Activated CD4-positive, alpha-beta T cell treated with anti-CD3 and anti-CD28 coated beads, Interleukin-2, amount 10 ng/mL, durations not matched to agents 24 days and 14 days (primary cell): ENCODE data around the gene MSH3. TPM values are rescaled to one million over a fixed set of nuclear protein-coding genes. Genes with fewer than 3 reads are reported as not detected.

Experiments
- DNase-seq: peaks from one replicate; pipeline ENCODE4 v3.0.0; 2022
- H3K27ac Mint-ChIP-seq: one replicate; pipeline ENCODE4 v1.8.0; 2022; ENCODE audit warnings: mild to moderate bottlenecking, mixed read lengths
- H3K27me3 Mint-ChIP-seq: one replicate; pipeline ENCODE4 v1.8.0; 2022; ENCODE audit warnings: mixed read lengths
- H3K36me3 Mint-ChIP-seq: one replicate; pipeline ENCODE4 v1.8.0; 2022; ENCODE audit warnings: low read depth, mild to moderate bottlenecking, mixed read lengths
- H3K4me1 Mint-ChIP-seq: one replicate; pipeline ENCODE4 v1.8.0; 2021; ENCODE audit warnings: mixed read lengths
- H3K4me3 Mint-ChIP-seq: one replicate; pipeline ENCODE4 v1.8.0; 2022; ENCODE audit warnings: mild to moderate bottlenecking, moderate library complexity, mixed read lengths
- H3K9me3 Mint-ChIP-seq: one replicate; pipeline ENCODE4 v1.8.0; 2021; ENCODE audit warnings: mixed read lengths
- intact Hi-C: fragments of 100-400 bp; cut with micrococcal nuclease; formaldehyde crosslinking; loops from one replicate; pipeline ENCODE4 v1.15.1; 2023
- total RNA-seq: library from RNA; stranded (reverse); gene quantifications from 2 replicates; pipeline ENCODE4 v1.2.3, GENCODE V29; 2022

The MSH3 gene
- total RNA-seq, 1 donor from 2014 or later = 21.1 TPM

GRCh38 chr5:80757290-80757689 lies 102.8 kb downstream of the MSH3 start:
- Mint-ChIP-seq H3K36me3 (peaks cover 40% of the 10 kb centered on the region), H3K27me3 (no peaks in the 10 kb centered on the region), H3K9me3 (peaks cover 5% of the 10 kb centered on the region), H3K27ac (peak overlapping the region; percentile 77), H3K4me1 (peaks cover 73% of the 10 kb centered on the region), H3K4me3 (no peak overlapping the region)
- intact Hi-C loops = loop anchor here (1.0 to 10.0 kb wide), 5 partner anchors 32 to 1520 kb away; partner anchors contain the start of genes JMY and ZCCHC9
- DNase-seq = peak; percentile 67

- no peak for DNase-seq
- intact Hi-C loops = loop anchor here (5.0 to 10.0 kb wide), 4 partner anchors 347 to 1523 kb away; partner anchors contain the start of genes JMY and ZCCHC9
- Mint-ChIP-seq H3K36me3 (peaks cover 48% of the 10 kb centered on the region), H3K4me1 (peaks cover 62% of the 10 kb centered on the region), H3K27me3 (no peaks in the 10 kb centered on the region), H3K4me3 (peak overlapping the region; percentile 31), H3K27ac (peak overlapping the region; percentile 82), H3K9me3 (peaks cover 9% of the 10 kb centered on the region)
Measured at GRCh38 chr5:80759866-80760577, 105.6 kb downstream of the MSH3 start.

- no peak for DNase-seq
- Mint-ChIP-seq H3K27me3 (no peaks in the 10 kb centered on the region), H3K4me1 (peaks cover 55% of the 10 kb centered on the region), H3K4me3 (no peak overlapping the region), H3K9me3 (peaks cover 9% of the 10 kb centered on the region), H3K27ac (peak overlapping the region; percentile 82), H3K36me3 (peaks cover 48% of the 10 kb centered on the region)
- intact Hi-C loops = no loop called here
Measured at GRCh38 chr5:80760680-80761079, 106.2 kb downstream of the MSH3 start.

GRCh38 chr5:80761176-80761575 lies 106.7 kb downstream of the MSH3 start:
- Mint-ChIP-seq H3K36me3 (peaks cover 48% of the 10 kb centered on the region), H3K27ac (peak overlapping the region; percentile 82), H3K4me3 (no peak overlapping the region), H3K27me3 (no peaks in the 10 kb centered on the region), H3K9me3 (peaks cover 9% of the 10 kb centered on the region), H3K4me1 (peaks cover 50% of the 10 kb centered on the region)
- intact Hi-C loops = no loop called here
- no peak for DNase-seq

- Mint-ChIP-seq H3K4me1 (peaks cover 43% of the 10 kb centered on the region), H3K27me3 (no peaks in the 10 kb centered on the region), H3K4me3 (no peak overlapping the region), H3K9me3 (peaks cover 9% of the 10 kb centered on the region), H3K36me3 (peaks cover 45% of the 10 kb centered on the region), H3K27ac (peak overlapping the region; percentile 21)
- intact Hi-C loops = loop anchor here (1.0 kb wide), 1 partner anchor 103 kb away; no protein-coding TSS in a partner anchor
- no peak for DNase-seq
Measured at GRCh38 chr5:80761966-80762365, 107.5 kb downstream of the MSH3 start.

- Mint-ChIP-seq H3K4me1 (peaks cover 40% of the 10 kb centered on the region), H3K36me3 (peaks cover 43% of the 10 kb centered on the region), H3K27me3 (no peaks in the 10 kb centered on the region), H3K9me3 (peaks cover 9% of the 10 kb centered on the region), H3K27ac (peak overlapping the region; percentile 44), H3K4me3 (no peak overlapping the region)
- no peak for DNase-seq
- intact Hi-C loops = loop anchor here (1.0 kb wide), 1 partner anchor 103 kb away; no protein-coding TSS in a partner anchor
Measured at GRCh38 chr5:80762573-80762972, 108.1 kb downstream of the MSH3 start.

- DNase-seq = no peak
- Mint-ChIP-seq H3K4me1 (peaks cover 34% of the 10 kb centered on the region), H3K27ac (no peak overlapping the region), H3K9me3 (peaks cover 5% of the 10 kb centered on the region), H3K27me3 (no peaks in the 10 kb centered on the region), H3K4me3 (no peak overlapping the region), H3K36me3 (peaks cover 37% of the 10 kb centered on the region)
- intact Hi-C loops = loop anchor here (1.0 kb wide), 1 partner anchor 8 kb away; no protein-coding TSS in a partner anchor
Measured at GRCh38 chr5:80763211-80763610, 108.8 kb downstream of the MSH3 start.

- Mint-ChIP-seq H3K4me1 (peaks cover 30% of the 10 kb centered on the region), H3K9me3 (peaks cover 4% of the 10 kb centered on the region), H3K27me3 (no peaks in the 10 kb centered on the region), H3K4me3 (no peak overlapping the region), H3K27ac (peak overlapping the region; percentile 26), H3K36me3 (peaks cover 38% of the 10 kb centered on the region)
- intact Hi-C loops = loop anchor here (1.0 kb wide), 1 partner anchor 9 kb away; no protein-coding TSS in a partner anchor
- no peak for DNase-seq
Measured at GRCh38 chr5:80763873-80764647, 109.6 kb downstream of the MSH3 start.

- Mint-ChIP-seq H3K9me3 (peaks cover 4% of the 10 kb centered on the region), H3K36me3 (peaks cover 35% of the 10 kb centered on the region), H3K27me3 (no peaks in the 10 kb centered on the region), H3K27ac (no peak overlapping the region), H3K4me1 (peaks cover 22% of the 10 kb centered on the region), H3K4me3 (no peak overlapping the region)
- no peak for DNase-seq
- intact Hi-C loops = no loop called here
Measured at GRCh38 chr5:80764786-80765185, 110.3 kb downstream of the MSH3 start.

GRCh38 chr5:80777347-80778287 lies 123.2 kb downstream of the MSH3 start:
- no peak for DNase-seq
- no peak overlapping the region for H3K4me3 Mint-ChIP-seq
- peaks cover 30% of the 10 kb centered on the region for H3K36me3 Mint-ChIP-seq
- intact Hi-C loops = no loop called here
- H3K27me3 Mint-ChIP-seq = no peaks in the 10 kb centered on the region
- H3K9me3 Mint-ChIP-seq = no peaks in the 10 kb centered on the region
- peaks cover 16% of the 10 kb centered on the region for H3K4me1 Mint-ChIP-seq
- H3K27ac Mint-ChIP-seq = no peak overlapping the region

GRCh38 chr5:80780024-80780423 lies 125.6 kb downstream of the MSH3 start:
- Mint-ChIP-seq H3K27ac (no peak overlapping the region), H3K4me3 (no peak overlapping the region), H3K27me3 (no peaks in the 10 kb centered on the region), H3K36me3 (peaks cover 33% of the 10 kb centered on the region), H3K9me3 (no peaks in the 10 kb centered on the region), H3K4me1 (peaks cover 16% of the 10 kb centered on the region)
- intact Hi-C loops = no loop called here
- DNase-seq = no peak

- Mint-ChIP-seq H3K4me3 (no peak overlapping the region), H3K4me1 (peaks cover 16% of the 10 kb centered on the region), H3K9me3 (no peaks in the 10 kb centered on the region), H3K27me3 (no peaks in the 10 kb centered on the region), H3K36me3 (peaks cover 38% of the 10 kb centered on the region), H3K27ac (no peak overlapping the region)
- DNase-seq = no peak
- intact Hi-C loops = no loop called here
Measured at GRCh38 chr5:80780761-80781285, 126.4 kb downstream of the MSH3 start.

GRCh38 chr5:80781356-80781755 lies 126.9 kb downstream of the MSH3 start:
- Mint-ChIP-seq H3K27me3 (no peaks in the 10 kb centered on the region), H3K36me3 (peaks cover 41% of the 10 kb centered on the region), H3K4me1 (peaks cover 16% of the 10 kb centered on the region), H3K4me3 (no peak overlapping the region), H3K27ac (peak overlapping the region; percentile 67), H3K9me3 (no peaks in the 10 kb centered on the region)
- intact Hi-C loops = no loop called here
- DNase-seq = no peak
